ENCODE measurements around the gene CBX3. TPM values are rescaled to one million over a fixed set of nuclear protein-coding genes. Genes with fewer than 3 reads are reported as not detected.
"Not testable (repeated sequence)": the region's sequence is repeated elsewhere in the genome, so short reads cannot be mapped to it uniquely, and the experiment has no call there.

The CBX3 gene
- total RNA-seq, 1 donor from 2014 or later: 146 TPM

DNA sequence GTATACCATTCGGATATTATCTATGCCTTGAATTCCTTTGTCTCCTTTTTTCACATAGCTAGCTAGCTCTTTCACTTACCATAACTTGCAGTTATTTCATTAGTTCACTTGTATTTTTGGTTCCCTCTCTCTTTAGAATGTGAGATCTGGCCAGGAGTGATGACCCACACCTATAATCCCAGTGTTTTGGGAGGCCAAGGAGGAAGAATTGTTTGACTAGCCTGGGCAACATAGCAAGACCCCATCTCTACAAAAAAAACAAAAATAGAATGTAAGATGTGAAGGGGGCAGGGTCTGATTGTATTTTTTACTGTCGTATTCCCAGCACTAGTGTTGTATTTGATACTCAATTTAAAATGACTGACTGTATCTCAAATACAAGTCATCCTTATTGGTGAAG is 29.9 kb upstream of the CBX3 start:
- no peak overlapping the region for H3K27ac Mint-ChIP-seq (ENCODE audit: unreplicated experiment)
- peaks cover 6% of the 10 kb centered on the region for H3K4me1 Mint-ChIP-seq (ENCODE audit: unreplicated experiment)
- no peak for DNase-seq (ENCODE audit: low spot score)
- TF ChIP-seq CTCF (IDR thresholded peaks at IDR 0.05; ENCODE audit: unreplicated experiment): no peak
- no peak overlapping the region for H3K4me3 Mint-ChIP-seq (ENCODE audit: unreplicated experiment)
- peaks cover 7% of the 10 kb centered on the region for H3K36me3 Mint-ChIP-seq (ENCODE audit: low read depth, unreplicated experiment)
- no peaks in the 10 kb centered on the region for H3K27me3 Mint-ChIP-seq (ENCODE audit: unreplicated experiment)
- H3K9me3 Mint-ChIP-seq (ENCODE audit: unreplicated experiment): no peaks in the 10 kb centered on the region

GRCh38 chr7:26172048-26172447 is 29.5 kb upstream of the CBX3 start:
- peaks cover 6% of the 10 kb centered on the region for H3K4me1 Mint-ChIP-seq (ENCODE audit: unreplicated experiment)
- no peak overlapping the region for H3K27ac Mint-ChIP-seq (ENCODE audit: unreplicated experiment)
- H3K36me3 Mint-ChIP-seq (ENCODE audit: low read depth, unreplicated experiment): peaks cover 7% of the 10 kb centered on the region
- no peak for DNase-seq (ENCODE audit: low spot score)
- no peaks in the 10 kb centered on the region for H3K9me3 Mint-ChIP-seq (ENCODE audit: unreplicated experiment)
- no peak for TF ChIP-seq CTCF (IDR thresholded peaks at IDR 0.05; ENCODE audit: unreplicated experiment)
- no peaks in the 10 kb centered on the region for H3K27me3 Mint-ChIP-seq (ENCODE audit: unreplicated experiment)
- H3K4me3 Mint-ChIP-seq (ENCODE audit: unreplicated experiment): no peak overlapping the region

GRCh38 chr7:26175903-26176302 is 25.6 kb upstream of the CBX3 start:
- H3K4me3 Mint-ChIP-seq (ENCODE audit: unreplicated experiment); H3K27me3 Mint-ChIP-seq (ENCODE audit: unreplicated experiment); H3K4me1 Mint-ChIP-seq (ENCODE audit: unreplicated experiment): not testable (repeated sequence)

DNA sequence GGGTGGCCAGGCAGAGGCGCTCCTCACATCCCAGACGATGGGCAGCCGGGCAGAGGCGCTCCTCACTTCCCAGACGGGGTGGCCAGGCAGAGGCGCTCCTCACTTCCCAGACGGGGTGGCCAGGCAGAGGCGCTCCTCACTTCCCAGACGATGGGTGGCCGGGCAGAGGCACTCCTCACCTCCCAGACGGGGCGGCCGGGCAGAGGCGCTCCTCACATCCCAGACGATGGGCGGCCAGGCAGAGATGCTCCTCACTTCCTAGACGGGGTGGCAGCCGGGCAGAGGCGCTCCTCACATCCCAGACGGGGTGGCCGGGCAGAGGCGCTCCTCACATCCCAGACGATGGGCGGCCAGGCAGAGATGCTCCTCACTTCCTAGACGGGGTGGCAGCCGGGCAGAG is 24.8 kb upstream of the CBX3 start:
- not testable (repeated sequence) for H3K4me3 Mint-ChIP-seq (ENCODE audit: unreplicated experiment); H3K9me3 Mint-ChIP-seq (ENCODE audit: unreplicated experiment); DNase-seq (ENCODE audit: low spot score); H3K36me3 Mint-ChIP-seq (ENCODE audit: low read depth, unreplicated experiment); H3K27me3 Mint-ChIP-seq (ENCODE audit: unreplicated experiment); H3K27ac Mint-ChIP-seq (ENCODE audit: unreplicated experiment); H3K4me1 Mint-ChIP-seq (ENCODE audit: unreplicated experiment)

More at GRCh38 chr7:26175903-26176302, 25.6 kb upstream of the CBX3 start:
- not testable (repeated sequence) for H3K9me3 Mint-ChIP-seq (ENCODE audit: unreplicated experiment); H3K36me3 Mint-ChIP-seq (ENCODE audit: low read depth, unreplicated experiment); H3K27ac Mint-ChIP-seq (ENCODE audit: unreplicated experiment); DNase-seq (ENCODE audit: low spot score)

DNA sequence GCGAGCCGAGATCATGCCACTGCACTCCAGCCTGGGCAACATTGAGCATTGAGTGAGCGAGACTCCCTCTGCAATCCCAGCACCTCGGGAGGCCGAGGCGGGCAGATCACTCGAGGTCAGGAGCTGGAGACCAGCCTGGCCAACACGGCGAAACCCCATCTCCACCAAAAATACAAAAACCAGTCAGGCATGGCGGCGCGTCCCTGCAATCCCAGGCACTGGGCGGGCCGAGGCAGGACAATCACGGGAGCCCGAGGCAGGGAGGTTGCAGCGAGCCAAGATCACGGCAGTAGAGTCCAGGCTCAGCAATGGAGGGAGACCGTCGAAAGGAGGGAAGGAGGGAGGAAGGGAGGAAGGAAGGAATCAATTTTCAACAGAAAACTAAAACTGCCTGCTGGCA is 24.3 kb upstream of the CBX3 start:
- not testable (repeated sequence) for H3K27ac Mint-ChIP-seq (ENCODE audit: unreplicated experiment); H3K36me3 Mint-ChIP-seq (ENCODE audit: low read depth, unreplicated experiment); H3K9me3 Mint-ChIP-seq (ENCODE audit: unreplicated experiment); H3K27me3 Mint-ChIP-seq (ENCODE audit: unreplicated experiment); DNase-seq (ENCODE audit: low spot score); H3K4me1 Mint-ChIP-seq (ENCODE audit: unreplicated experiment)
- peak overlapping the region; percentile 14 for H3K4me3 Mint-ChIP-seq (ENCODE audit: unreplicated experiment)

DNA sequence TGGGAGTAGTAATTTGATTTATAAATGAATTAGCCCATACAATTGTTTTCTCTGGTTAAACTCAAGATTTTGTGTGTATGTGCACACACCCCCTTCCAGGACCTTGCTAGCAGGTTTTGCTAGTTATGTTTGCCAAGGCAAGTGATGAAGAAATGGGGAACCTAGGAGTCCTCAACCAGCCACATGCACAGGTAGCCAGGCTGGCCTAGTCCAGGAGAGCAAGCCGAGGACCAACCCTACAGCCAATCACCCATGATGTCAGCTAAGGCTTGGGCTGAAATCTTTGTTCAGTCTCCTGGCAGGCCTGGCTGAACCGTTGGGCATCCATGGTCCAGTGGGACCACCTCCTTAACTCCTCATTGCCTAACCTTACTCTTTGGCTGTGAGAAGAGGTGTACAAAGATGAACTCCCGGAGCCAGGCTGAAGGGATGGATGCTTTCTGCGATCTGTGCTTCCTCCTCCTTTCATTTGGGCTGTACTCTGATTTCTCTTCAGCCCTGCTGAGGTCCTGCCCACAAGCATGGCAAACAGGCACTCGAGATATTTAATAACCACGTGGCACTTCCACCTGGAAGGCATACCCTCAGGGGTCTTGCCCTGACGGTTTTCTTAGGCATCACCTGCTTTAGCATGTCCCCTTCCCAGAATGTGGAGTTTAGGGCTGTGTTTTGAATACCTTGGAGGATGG is 23.1 kb upstream of the CBX3 start:
- Mint-ChIP-seq H3K4me1 (ENCODE audit: unreplicated experiment) (peaks cover 6% of the 10 kb centered on the region), H3K27me3 (ENCODE audit: unreplicated experiment) (peaks cover 3% of the 10 kb centered on the region), H3K36me3 (ENCODE audit: low read depth, unreplicated experiment) (peaks cover 7% of the 10 kb centered on the region), H3K9me3 (ENCODE audit: unreplicated experiment) (no peaks in the 10 kb centered on the region), H3K27ac (ENCODE audit: unreplicated experiment) (no peak overlapping the region), H3K4me3 (ENCODE audit: unreplicated experiment) (no peak overlapping the region)
- no peak for DNase-seq (ENCODE audit: low spot score)
- no peak for TF ChIP-seq CTCF (IDR thresholded peaks at IDR 0.05; ENCODE audit: unreplicated experiment)
